Measurements from ENCODE around the gene PRXL2A.
"Not testable (repeated sequence)": the region's sequence is repeated elsewhere in the genome, so short reads cannot be mapped to it uniquely, and the experiment has no call there.

Gene PRXL2A

GRCh38 chr10:80411681-80412220 is 3.4 kb downstream of the PRXL2A start:
- DNase-seq = no peak

GRCh38 chr10:80412486-80412885 is 4.1 kb downstream of the PRXL2A start:
- DNase-seq = no peak

- DNase-seq = no peak
These were observed 5.1 kb downstream of the PRXL2A start for GRCh38 chr10:80413271-80413996.

- DNase-seq = no peak
These were observed 6.0 kb downstream of the PRXL2A start for GRCh38 chr10:80414142-80414895.

- DNase-seq = no peak
These were observed 7.6 kb downstream of the PRXL2A start for GRCh38 chr10:80415734-80416478.

- no peak for DNase-seq
These were observed 8.2 kb downstream of the PRXL2A start for GRCh38 chr10:80416479-80417098.

- DNase-seq = not testable (repeated sequence)
These were observed 8.9 kb downstream of the PRXL2A start for GRCh38 chr10:80417256-80417655.

- DNase-seq = no peak
These were observed 12.8 kb downstream of the PRXL2A start for GRCh38 chr10:80421050-80421706.

GRCh38 chr10:80421707-80422536 is 13.6 kb downstream of the PRXL2A start:
- no peak for DNase-seq

- no peak for DNase-seq
These were observed 17.6 kb downstream of the PRXL2A start for GRCh38 chr10:80425901-80426300.

GRCh38 chr10:80427541-80427940 is 19.2 kb downstream of the PRXL2A start:
- DNase-seq = no peak

GRCh38 chr10:80429521-80429973 is 21.2 kb downstream of the PRXL2A start:
- no peak for DNase-seq

GRCh38 chr10:80433134-80433533 is 24.8 kb downstream of the PRXL2A start:
- DNase-seq = no peak

GRCh38 chr10:80436446-80437098 is 28.2 kb downstream of the PRXL2A start:
- DNase-seq = no peak

- no peak for DNase-seq
These were observed 28.9 kb downstream of the PRXL2A start for GRCh38 chr10:80437227-80437626.

- no peak for DNase-seq
These were observed 33.5 kb downstream of the PRXL2A start for GRCh38 chr10:80441831-80442230.

GRCh38 chr10:80442879-80443278 is 34.5 kb downstream of the PRXL2A start:
- DNase-seq = no peak

GRCh38 chr10:80443531-80443974 is 35.2 kb downstream of the PRXL2A start:
- DNase-seq = no peak

- DNase-seq = no peak
These were observed 35.8 kb downstream of the PRXL2A start for GRCh38 chr10:80444124-80444523.

- DNase-seq = peak; percentile 81
These were observed 36.4 kb downstream of the PRXL2A start for GRCh38 chr10:80444646-80445319.
